HG03135 (cell line): ENCODE results near the gene LPP.
"Not testable (repeated sequence)": the region's sequence is repeated elsewhere in the genome, so short reads cannot be mapped to it uniquely, and the experiment has no call there.

ENCODE experiments used
- ATAC-seq: cut with Tn5 transposase; IDR thresholded peaks from one replicate; pipeline ENCODE4 v1.9.1; 2021; ENCODE audit warnings: mild to moderate bottlenecking, moderate library complexity; ENCODE audit not compliant: unreplicated experiment

Gene LPP

DNA sequence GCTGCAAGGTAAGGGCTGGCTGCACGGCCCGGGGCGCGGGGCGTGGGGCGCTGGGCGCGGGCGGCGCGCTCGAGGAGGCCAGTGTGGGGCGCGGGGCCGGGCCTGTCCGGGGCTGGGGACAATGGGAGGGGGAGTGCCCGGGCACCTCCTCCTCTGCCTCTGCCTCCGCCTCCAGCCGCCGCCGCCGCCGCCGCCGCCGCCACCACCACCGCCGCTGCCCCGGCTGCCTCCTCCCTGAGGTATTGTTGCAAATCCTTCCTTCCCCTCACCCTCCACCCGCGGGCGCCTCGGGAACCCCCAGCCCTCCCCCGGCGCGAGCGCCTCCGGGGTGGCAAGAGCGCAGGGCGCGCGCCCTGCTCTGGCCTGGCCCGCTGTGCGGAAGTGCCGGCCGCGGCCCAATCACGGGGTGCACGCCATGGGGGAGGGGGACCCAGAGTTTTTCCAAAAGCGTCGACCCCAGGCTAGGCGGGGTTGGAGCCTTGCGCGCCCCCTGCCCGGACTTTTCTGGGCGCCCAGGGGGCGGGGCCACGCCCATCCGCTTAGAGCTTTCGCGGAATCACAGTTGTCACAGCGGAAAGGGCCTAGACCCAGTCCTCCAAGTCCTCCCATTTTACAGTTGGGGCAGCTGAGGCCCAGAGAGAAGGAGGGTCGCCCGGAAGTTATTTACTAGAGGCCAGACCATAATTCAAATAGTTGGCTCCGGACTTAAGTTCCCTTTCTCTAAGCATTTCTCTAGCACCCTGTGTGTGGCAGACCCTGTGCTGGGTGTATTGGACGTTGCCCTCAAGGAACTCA, at the start of gene LPP:
TSS of gene LPP (plus strand) at position 144 of the 795 bp plus-strand sequence. CDS start 251,964 bp downstream, outside the sequence.
- peak; percentile 67 for ATAC-seq

GRCh38 chr3:188106006-188106405, 48.0 kb upstream of the LPP start:
- ATAC-seq = no peak

DNA sequence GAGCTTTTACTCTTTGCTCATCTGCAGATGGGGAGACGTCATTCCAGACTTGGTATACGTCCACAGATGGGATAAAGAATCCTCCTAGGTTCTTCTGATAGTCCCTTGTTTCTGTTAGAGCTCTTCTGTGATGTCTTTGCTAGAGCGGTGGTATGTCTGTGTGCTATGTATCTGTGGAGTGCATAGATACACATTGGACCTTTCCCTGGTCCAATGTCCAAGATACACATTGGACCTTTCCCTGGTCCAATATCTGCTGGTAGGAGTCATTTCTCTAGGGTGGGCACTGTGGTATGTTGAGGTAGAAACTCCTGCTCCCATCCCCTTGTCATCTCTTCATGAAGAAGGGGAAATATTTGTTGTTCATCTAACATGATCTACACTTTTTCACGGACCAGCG, 47.5 kb upstream of the LPP start:
- no peak for ATAC-seq

DNA sequence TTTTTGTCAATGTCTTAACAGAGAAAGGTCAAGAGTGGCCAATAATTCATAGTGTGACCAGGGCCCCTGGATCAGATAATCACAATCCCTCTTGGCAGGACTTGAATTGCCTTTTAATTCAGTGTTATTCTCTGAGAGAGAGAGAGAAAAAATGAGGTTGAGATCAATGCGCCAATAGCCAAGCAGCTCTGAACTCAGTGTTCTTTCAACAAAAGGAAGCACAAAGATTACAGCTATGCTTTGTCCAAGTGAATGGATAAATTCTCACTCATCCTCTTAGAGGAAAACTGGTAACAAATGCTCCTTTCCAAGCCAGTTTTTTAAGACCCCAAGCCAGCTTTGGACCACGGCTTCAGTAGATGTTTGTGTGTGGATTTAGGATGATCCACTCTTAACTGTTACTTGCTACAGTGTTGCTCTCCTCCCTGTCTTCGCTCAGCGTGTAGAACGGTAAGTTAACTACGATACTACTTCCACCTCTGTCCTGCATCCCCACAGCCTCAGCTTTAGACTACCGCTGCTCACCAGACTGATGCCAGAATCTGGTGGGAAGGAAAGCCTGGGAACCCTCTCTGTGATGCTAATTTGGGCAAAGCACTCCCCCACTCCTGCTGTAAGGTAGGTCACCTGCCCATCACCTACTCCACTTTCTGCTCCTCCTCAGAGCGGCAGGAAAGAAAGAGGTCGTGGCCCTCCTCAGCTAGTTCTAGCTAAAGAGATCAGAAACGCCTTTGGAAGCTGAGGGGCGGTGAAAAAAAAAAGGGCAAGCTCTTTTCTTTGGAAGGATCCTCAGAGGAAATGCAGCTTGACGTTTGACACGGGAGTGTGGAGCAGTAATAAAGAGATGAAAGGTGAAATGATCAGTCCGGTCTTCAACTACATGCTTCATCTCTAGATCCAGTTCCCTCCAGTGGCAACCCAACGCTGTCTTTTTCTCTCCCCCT, 46.8 kb upstream of the LPP start:
- ATAC-seq = no peak

- ATAC-seq = no peak
These were observed 45.1 kb upstream of the LPP start for GRCh38 chr3:188108703-188109412.

- no peak for ATAC-seq
These were observed 42.9 kb upstream of the LPP start for GRCh38 chr3:188111002-188111584.

DNA sequence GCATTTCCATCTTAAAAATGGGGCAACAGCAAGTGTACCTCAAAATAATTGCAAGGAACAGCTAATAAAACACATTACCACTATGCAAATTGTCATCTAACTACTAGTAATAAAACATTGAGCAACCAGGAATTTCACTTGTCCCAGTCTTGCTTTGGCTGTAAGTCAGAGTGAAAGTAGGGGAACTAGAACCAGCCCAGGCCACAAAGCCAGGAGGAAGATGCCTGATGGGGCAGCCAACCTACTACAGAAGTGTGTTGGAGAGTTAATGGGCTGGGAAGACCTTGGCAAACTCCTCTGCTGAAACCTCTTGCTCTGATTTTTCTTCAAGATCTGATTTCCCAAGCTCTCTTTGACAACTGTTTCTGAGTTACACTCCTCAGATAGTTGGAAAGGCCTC, 40.2 kb upstream of the LPP start:
- ATAC-seq = no peak

DNA sequence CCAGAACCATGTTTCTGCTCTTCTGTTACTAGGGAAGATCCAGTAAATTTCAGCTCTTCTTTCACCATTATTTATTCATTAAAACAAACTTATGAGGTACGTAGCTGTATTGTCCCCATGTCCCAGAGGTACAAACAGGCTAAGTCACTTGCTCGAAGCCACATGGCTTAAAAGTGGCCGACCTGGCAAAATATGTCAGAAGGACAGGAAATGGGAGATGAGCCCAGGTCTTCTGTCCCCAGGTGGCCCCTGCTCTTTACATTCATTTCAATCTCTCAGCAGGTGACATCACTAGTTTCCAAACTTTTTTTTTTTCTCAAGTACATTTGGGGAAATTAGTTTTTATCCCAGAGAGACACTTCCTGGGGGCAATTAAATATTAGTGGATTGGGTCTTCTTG, 34.1 kb upstream of the LPP start:
- ATAC-seq = no peak

GRCh38 chr3:188122571-188123169, 31.3 kb upstream of the LPP start:
- ATAC-seq = no peak

- no peak for ATAC-seq
These were observed 30.6 kb upstream of the LPP start for GRCh38 chr3:188123170-188123905.

GRCh38 chr3:188124184-188124583, 29.8 kb upstream of the LPP start:
- no peak for ATAC-seq

DNA sequence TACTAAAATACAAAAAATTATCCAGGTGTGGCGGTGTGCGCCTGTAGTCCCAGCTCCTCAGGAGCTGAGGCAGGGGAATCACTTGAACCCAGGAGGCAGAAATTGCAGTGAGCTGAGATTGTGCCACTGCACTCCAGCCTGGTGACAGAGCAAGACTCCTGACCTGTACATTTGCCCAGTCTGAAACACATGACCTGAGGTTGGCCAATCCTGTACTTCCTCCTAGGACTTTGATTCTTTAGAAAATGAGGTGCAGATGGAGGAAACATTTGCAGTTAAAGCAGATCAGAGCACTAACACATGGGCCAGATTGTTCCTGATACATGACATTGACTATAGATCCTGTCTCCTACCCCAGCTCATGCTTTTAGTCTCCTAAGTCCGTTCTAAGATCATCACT, 28.9 kb upstream of the LPP start:
- ATAC-seq = no peak

DNA sequence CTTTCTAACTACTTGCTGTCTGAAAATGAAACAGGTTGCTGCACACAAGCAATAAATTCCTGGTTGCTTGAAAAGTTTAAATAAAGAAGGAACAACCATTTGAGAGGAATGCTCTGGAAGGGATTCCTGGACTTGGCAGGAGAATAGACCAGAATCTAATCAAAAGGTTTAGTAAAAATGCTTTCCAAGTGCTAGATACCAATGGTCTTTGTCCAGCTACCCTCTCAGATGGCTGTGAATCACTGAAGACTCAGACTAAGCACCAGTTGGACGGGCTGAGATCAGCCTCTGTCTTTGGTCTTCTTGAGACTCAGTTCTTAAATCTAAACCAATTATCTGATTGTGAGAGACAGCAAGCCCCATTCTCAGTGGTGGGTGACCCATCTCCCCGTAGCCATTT, 27.7 kb upstream of the LPP start:
- no peak for ATAC-seq

- ATAC-seq = no peak
These were observed 27.0 kb upstream of the LPP start for GRCh38 chr3:188126934-188127333.

GRCh38 chr3:188128905-188129304, 25.1 kb upstream of the LPP start:
- no peak for ATAC-seq

DNA sequence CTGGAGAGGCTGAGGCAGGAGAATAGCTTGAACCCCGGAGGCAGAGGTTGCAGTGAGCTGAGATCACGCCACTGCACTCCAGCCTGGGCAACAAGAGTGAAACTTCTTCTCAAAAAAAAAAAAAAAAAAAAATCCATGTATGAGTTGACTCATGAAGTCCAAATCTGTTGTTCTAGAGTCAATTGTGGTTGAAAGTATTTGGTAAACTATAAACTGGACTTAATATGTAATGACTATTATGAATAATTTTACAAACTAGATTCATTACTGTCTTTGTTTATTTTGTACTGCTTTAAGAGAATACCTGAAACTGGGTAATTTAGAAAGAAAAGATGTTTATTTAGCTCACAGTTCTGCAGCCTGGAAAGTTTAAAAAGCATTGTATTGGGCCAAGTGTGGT, 22.9 kb upstream of the LPP start:
- not testable (repeated sequence) for ATAC-seq

GRCh38 chr3:188133219-188133618, 20.7 kb upstream of the LPP start:
- ATAC-seq = no peak

DNA sequence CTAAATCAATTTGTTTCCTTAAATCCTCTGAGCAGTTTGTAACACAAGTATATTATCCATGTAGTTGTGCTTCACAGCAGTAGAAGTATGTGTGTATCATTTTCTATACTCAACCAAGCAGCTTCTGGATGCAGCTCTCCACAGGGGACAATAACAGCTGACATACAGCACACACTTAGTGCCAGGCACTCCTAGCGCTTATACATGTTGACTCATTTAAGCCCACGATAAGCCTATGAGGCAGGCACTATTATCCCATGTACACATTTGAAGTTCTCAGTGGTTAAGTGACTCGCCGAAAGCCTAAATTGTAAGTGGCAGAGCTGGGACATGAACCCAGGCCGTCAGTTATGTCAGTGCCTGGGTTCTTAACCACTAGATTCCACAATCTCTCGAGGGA, 20.3 kb upstream of the LPP start:
- ATAC-seq = no peak

DNA sequence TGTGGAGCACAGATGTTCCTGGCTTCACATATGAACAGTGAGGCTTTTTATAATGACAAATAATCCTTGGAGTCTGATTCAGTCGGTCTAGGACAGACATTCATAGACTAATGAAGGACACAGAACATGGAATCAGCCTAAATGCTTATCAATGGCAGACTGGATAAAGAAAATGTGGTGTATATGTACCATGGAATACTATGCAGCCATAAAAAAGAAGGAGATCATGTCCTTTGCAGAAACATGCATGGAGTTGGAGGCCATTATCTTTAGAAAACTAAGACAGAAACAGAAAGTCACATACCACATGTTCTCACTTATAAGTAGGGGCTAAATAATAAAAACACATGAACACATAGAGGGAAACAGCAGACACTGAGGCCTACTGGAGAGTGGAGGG, 19.9 kb upstream of the LPP start:
- ATAC-seq = no peak

GRCh38 chr3:188134856-188135255, 19.1 kb upstream of the LPP start:
- no peak for ATAC-seq
